ENCODE measurements around the gene KCNG3. TPM values are rescaled to one million over a fixed set of nuclear protein-coding genes. Genes with fewer than 3 reads are reported as not detected.

Gene KCNG3, protein sequence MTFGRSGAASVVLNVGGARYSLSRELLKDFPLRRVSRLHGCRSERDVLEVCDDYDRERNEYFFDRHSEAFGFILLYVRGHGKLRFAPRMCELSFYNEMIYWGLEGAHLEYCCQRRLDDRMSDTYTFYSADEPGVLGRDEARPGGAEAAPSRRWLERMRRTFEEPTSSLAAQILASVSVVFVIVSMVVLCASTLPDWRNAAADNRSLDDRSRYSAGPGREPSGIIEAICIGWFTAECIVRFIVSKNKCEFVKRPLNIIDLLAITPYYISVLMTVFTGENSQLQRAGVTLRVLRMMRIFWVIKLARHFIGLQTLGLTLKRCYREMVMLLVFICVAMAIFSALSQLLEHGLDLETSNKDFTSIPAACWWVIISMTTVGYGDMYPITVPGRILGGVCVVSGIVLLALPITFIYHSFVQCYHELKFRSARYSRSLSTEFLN
- 0.31 TPM for total RNA-seq

- Histone ChIP-seq H3K4me1 (ENCODE audit: insufficient read depth, low read length) (peaks cover 23% of the 10 kb centered on the region), H3K4me3 (ENCODE audit: low read length) (peak within 1 kb of the TSS; percentile 38), H3K9me3 (ENCODE audit: low read depth, low read length) (no peaks in the 10 kb centered on the region), H3K27me3 (ENCODE audit: insufficient read depth, low read length) (peaks cover 68% of the 10 kb centered on the region)
Observed at GRCh38 chr2:42493468-42494354, at the start of gene KCNG3. TSS of gene KCNG3 (minus strand) at chr2:42493982. CDS start at chr2:42493501, 481 bp downstream.

- H3K9me3 ChIP-seq (ENCODE audit: low read depth, low read length): no peaks in the 10 kb centered on the region
- peaks cover 8% of the 10 kb centered on the region for H3K4me1 ChIP-seq (ENCODE audit: insufficient read depth, low read length)
- H3K4me3 ChIP-seq (ENCODE audit: low read length): no peak overlapping the region
- H3K27me3 ChIP-seq (ENCODE audit: insufficient read depth, low read length): no peaks in the 10 kb centered on the region
Observed at GRCh38 chr2:42542871-42543270, 49.1 kb upstream of the KCNG3 start.

- no peaks in the 10 kb centered on the region for H3K27me3 ChIP-seq (ENCODE audit: insufficient read depth, low read length)
- no peak overlapping the region for H3K4me3 ChIP-seq (ENCODE audit: low read length)
- H3K9me3 ChIP-seq (ENCODE audit: low read depth, low read length): no peaks in the 10 kb centered on the region
- H3K4me1 ChIP-seq (ENCODE audit: insufficient read depth, low read length): no peaks in the 10 kb centered on the region
Observed at GRCh38 chr2:42537493-42537892, 43.7 kb upstream of the KCNG3 start.

DNA sequence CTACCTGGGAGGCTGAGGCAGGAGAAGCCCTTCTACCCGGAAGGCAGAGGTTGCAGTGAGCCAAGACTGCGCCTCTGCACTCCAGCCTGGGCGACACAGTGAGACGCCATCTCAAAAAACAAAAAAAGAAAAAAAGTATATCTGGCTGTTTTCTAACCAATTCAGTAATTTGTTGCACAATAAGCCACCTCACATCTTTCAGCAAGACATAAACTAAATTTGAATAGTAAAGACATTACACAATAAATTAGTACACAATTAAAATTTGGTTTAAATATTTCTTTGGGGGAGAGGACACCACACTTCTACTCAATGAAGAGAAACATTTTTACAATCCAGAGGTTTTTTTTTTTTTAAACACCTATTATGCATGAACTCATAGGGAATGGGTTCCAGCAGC lies 38.6 kb upstream of the KCNG3 start:
- no peaks in the 10 kb centered on the region for H3K4me1 ChIP-seq (ENCODE audit: insufficient read depth, low read length)
- no peaks in the 10 kb centered on the region for H3K27me3 ChIP-seq (ENCODE audit: insufficient read depth, low read length)
- H3K9me3 ChIP-seq (ENCODE audit: low read depth, low read length): no peaks in the 10 kb centered on the region
- H3K4me3 ChIP-seq (ENCODE audit: low read length): no peak overlapping the region

- no peaks in the 10 kb centered on the region for H3K4me1 ChIP-seq (ENCODE audit: insufficient read depth, low read length)
Observed at GRCh38 chr2:42523341-42523740, 29.6 kb upstream of the KCNG3 start.

DNA sequence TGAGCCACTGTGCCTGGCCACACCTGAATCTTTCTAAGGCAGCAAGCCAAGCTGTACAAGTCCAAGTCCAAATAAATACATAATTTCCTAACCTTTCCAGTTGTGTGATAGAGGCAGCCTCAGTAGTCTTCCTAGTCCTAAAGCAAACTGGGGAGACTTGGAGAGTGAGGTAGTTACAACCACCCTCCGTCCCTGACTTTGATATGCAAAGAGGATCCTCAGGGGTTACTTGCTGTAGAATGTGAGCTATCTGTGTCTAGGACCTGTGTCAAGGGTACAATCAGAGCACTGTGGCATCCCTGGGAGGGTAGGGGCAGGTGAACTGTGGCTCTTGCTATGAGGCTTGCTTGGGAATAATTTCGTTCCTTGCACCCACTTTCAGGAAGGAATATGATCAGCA lies 28.3 kb upstream of the KCNG3 start:
- Histone ChIP-seq H3K4me1 (ENCODE audit: insufficient read depth, low read length) (no peaks in the 10 kb centered on the region), H3K9me3 (ENCODE audit: low read depth, low read length) (no peaks in the 10 kb centered on the region), H3K27me3 (ENCODE audit: insufficient read depth, low read length) (no peaks in the 10 kb centered on the region), H3K4me3 (ENCODE audit: low read length) (no peak overlapping the region)

More at GRCh38 chr2:42523341-42523740, 29.6 kb upstream of the KCNG3 start:
- H3K27me3 ChIP-seq (ENCODE audit: insufficient read depth, low read length): no peaks in the 10 kb centered on the region
- H3K4me3 ChIP-seq (ENCODE audit: low read length): no peak overlapping the region
- no peaks in the 10 kb centered on the region for H3K9me3 ChIP-seq (ENCODE audit: low read depth, low read length)

DNA sequence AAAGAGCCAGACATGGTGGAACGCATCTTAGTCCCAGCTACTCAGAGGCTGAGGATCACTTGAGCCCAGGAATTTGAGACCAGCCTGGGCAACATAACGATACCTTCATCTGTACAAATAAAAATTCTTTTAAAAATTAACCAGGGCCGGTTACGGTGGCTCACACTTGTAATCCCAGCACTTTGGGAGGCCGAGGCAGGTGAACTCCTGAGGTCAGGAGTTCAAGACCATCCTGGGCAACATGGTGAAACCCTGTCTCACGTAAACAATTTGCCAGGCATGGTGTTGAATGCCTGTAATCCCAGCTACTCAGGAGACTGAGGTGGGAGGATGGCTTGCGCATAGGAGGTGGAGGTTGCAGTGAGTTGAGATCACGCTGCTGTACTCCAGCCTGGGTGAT lies 25.8 kb upstream of the KCNG3 start:
- H3K27me3 ChIP-seq (ENCODE audit: insufficient read depth, low read length): no peaks in the 10 kb centered on the region
- H3K4me1 ChIP-seq (ENCODE audit: insufficient read depth, low read length): no peaks in the 10 kb centered on the region
- no peak overlapping the region for H3K4me3 ChIP-seq (ENCODE audit: low read length)
- no peaks in the 10 kb centered on the region for H3K9me3 ChIP-seq (ENCODE audit: low read depth, low read length)

DNA sequence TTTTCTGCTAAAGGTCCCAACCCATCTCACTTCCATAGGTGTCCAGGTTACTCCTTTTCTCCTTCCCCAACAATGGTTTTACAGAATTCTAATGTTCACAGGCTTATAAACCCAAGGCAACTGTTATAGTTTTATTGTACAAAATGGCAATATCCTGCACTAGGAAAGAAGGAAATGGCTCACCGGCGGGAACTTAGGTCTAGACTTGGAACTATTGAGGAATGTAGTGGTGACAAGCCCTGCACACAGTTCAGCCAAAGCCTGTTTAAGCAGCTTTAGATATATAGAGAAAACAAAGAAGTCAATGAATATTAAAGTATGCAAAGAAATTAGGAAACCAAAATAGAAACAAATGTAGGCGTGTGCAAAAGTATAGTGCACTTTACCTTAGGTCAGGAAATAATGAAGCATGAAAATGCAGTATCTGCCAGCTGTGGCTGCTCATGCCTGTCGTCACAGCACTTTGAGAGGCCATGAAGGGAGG lies 22.7 kb upstream of the KCNG3 start:
- Histone ChIP-seq H3K4me3 (ENCODE audit: low read length) (no peak overlapping the region), H3K4me1 (ENCODE audit: insufficient read depth, low read length) (no peaks in the 10 kb centered on the region), H3K27me3 (ENCODE audit: insufficient read depth, low read length) (no peaks in the 10 kb centered on the region), H3K9me3 (ENCODE audit: low read depth, low read length) (no peaks in the 10 kb centered on the region)

DNA sequence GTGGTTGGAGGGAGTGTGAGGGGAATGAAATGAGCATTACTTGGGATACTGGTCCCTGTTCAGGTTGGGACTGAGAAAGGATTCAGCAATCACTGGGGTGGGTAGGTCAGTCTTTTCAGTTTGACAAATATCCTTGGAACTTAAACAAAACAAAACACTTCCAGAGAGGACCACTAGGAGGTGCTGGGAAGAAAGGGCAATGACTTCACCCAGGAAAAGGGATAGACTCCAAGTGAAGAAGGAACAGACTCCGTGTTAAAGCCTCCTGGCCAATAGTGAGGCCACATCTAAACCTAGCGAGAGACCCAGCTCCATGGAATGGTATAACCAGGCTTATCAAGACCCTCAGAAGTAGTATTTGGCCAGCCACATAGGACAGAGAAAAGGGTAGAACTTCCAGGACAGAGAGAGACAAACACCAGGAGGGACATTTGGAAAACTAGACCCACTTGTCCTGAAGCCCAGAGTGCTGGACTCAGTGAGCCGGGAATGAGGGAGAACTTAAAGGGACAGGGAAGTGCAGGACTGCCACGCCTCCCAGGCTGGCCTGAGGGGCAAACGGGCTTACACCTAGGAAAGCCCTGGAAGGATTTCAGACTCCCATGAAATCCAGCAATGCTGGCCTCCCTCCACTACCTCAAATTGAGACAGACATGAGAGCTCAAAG lies 19.6 kb upstream of the KCNG3 start:
- no peaks in the 10 kb centered on the region for H3K9me3 ChIP-seq (ENCODE audit: low read depth, low read length)
- H3K27me3 ChIP-seq (ENCODE audit: insufficient read depth, low read length): no peaks in the 10 kb centered on the region
- no peaks in the 10 kb centered on the region for H3K4me1 ChIP-seq (ENCODE audit: insufficient read depth, low read length)
- H3K4me3 ChIP-seq (ENCODE audit: low read length): no peak overlapping the region

GRCh38 chr2:42510608-42511243 lies 16.9 kb upstream of the KCNG3 start:
- no peaks in the 10 kb centered on the region for H3K4me1 ChIP-seq (ENCODE audit: insufficient read depth, low read length)
- H3K27me3 ChIP-seq (ENCODE audit: insufficient read depth, low read length): no peaks in the 10 kb centered on the region

DNA sequence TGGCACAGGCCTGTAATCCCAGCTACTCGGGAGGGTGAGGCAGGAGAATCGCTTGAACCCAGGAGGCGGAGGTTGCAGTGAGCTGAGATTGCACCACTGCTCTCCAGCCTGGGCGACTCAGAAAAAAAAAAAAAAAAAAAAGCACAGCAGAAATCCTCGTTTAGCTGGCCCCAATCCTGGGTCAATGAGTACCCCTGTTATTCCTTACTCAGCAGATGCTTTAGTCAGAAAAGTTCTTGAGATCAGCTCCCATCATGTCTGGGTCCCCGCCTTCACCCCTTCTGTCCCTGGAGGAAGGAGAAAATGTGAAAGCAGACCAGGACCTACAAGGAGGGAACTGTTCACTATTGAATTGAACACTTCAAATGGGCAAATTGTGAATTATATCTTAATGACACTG lies 16.4 kb upstream of the KCNG3 start:
- H3K4me3 ChIP-seq (ENCODE audit: low read length): no peak overlapping the region
- H3K27me3 ChIP-seq (ENCODE audit: insufficient read depth, low read length): no peaks in the 10 kb centered on the region
- H3K4me1 ChIP-seq (ENCODE audit: insufficient read depth, low read length): no peaks in the 10 kb centered on the region
- H3K9me3 ChIP-seq (ENCODE audit: low read depth, low read length): no peaks in the 10 kb centered on the region

More at GRCh38 chr2:42510608-42511243, 16.9 kb upstream of the KCNG3 start:
- no peaks in the 10 kb centered on the region for H3K9me3 ChIP-seq (ENCODE audit: low read depth, low read length)
- no peak overlapping the region for H3K4me3 ChIP-seq (ENCODE audit: low read length)

- Histone ChIP-seq H3K4me3 (ENCODE audit: low read length) (no peak overlapping the region), H3K9me3 (ENCODE audit: low read depth, low read length) (no peaks in the 10 kb centered on the region), H3K4me1 (ENCODE audit: insufficient read depth, low read length) (no peaks in the 10 kb centered on the region), H3K27me3 (ENCODE audit: insufficient read depth, low read length) (no peaks in the 10 kb centered on the region)
Observed at GRCh38 chr2:42504364-42505230, 10.8 kb upstream of the KCNG3 start.

- H3K4me1 ChIP-seq (ENCODE audit: insufficient read depth, low read length): no peaks in the 10 kb centered on the region
- no peaks in the 10 kb centered on the region for H3K27me3 ChIP-seq (ENCODE audit: insufficient read depth, low read length)
- H3K4me3 ChIP-seq (ENCODE audit: low read length): no peak overlapping the region
- no peaks in the 10 kb centered on the region for H3K9me3 ChIP-seq (ENCODE audit: low read depth, low read length)
Observed at GRCh38 chr2:42503291-42503690, 9.5 kb upstream of the KCNG3 start.

- peaks cover 26% of the 10 kb centered on the region for H3K27me3 ChIP-seq (ENCODE audit: insufficient read depth, low read length)
- no peaks in the 10 kb centered on the region for H3K9me3 ChIP-seq (ENCODE audit: low read depth, low read length)
- peaks cover 12% of the 10 kb centered on the region for H3K4me1 ChIP-seq (ENCODE audit: insufficient read depth, low read length)
- no peak overlapping the region for H3K4me3 ChIP-seq (ENCODE audit: low read length)
Observed at GRCh38 chr2:42498497-42498896, 4.7 kb upstream of the KCNG3 start.
